ENCODE measurements around the gene ADGRV1.

GRCh38 chr5:90947667-90948066 is 389.1 kb downstream of the ADGRV1 start:
- TF ChIP-seq CTCF (IDR thresholded peaks at IDR 0.05) (no peak), ZFX (IDR thresholded peaks at IDR 0.05; ENCODE audit: borderline replicate concordance) (no peak)

Measured in 22Rv1 (cell line).